Transverse colon (tissue), 4 donors: Measurements from ENCODE around the gene TIMD4. TPM values are rescaled to one million over a fixed set of nuclear protein-coding genes. Genes with fewer than 3 reads are reported as not detected.

Source experiments
- DNase-seq: peaks from one replicate; pipeline ENCODE4 v3.0.0-alpha.2; 2019
- H3K27ac ChIP-seq, 4 donors: fragments of 200-600 bp; sonication (generic); 2 replicates each; pipeline ENCODE4 v1.5.1; 2016 to 2018; ENCODE audit warnings: inconsistent platforms in 4 of 4
- H3K27me3 ChIP-seq: fragments of 200-600 bp; sonication (generic); 2 replicates; pipeline ENCODE4 v1.5.1; 2017; ENCODE audit warnings: inconsistent platforms
- H3K36me3 ChIP-seq, 4 donors: fragments of 200-600 bp; sonication (generic); 2 replicates each; pipeline ENCODE4 v1.5.1; 2017 to 2019; ENCODE audit warnings: inconsistent platforms in 4 of 4
- H3K4me1 ChIP-seq, 4 donors: fragments of 200-600 bp; sonication (generic); 2 replicates each; pipeline ENCODE4 v1.5.1; 2017 to 2020; ENCODE audit warnings: inconsistent platforms in 4 of 4
- H3K4me3 ChIP-seq, 4 donors: fragments of 200-600 bp; sonication (generic); 1 replicate in 1 of 4; 2 replicates in 3 of 4; pipeline versions ENCODE4 v1.5.1 to v1.6.1; 2017 to 2019; ENCODE audit warnings: inconsistent platforms in 4 of 4
- H3K9me3 ChIP-seq, 2 donors: fragments of 200-600 bp; sonication (generic); 2 replicates each; pipeline ENCODE4 v1.5.1; 2017 to 2019; ENCODE audit warnings: inconsistent platforms in 2 of 2
- EP300 ChIP-seq: sonication (generic); formaldehyde crosslinking; IDR thresholded peaks from one replicate; pipeline ENCODE4 v1.6.1; 2017; ENCODE audit warnings: antibody characterized with exemption, low read depth
- POLR2A ChIP-seq: fragments of 450-650 bp; IDR thresholded peaks from one replicate; pipeline ENCODE4 v1.6.1; 2016; ENCODE audit warnings: antibody characterized with exemption, mild to moderate bottlenecking, moderate library complexity
- POLR2AphosphoS5 ChIP-seq, 3 donors: sonication (generic); formaldehyde crosslinking; IDR thresholded peaks; one replicate each; pipeline ENCODE4 v1.6.1; 2016; ENCODE audit warnings: antibody characterized with exemption in 3 of 3
- WGBS, 2 donors: methylation state at CpG; one replicate each; pipeline ENCODE4 v1.1.5; 2018; ENCODE audit warnings: low coverage in 1 of 2; 5-methylcytosine and 5-hydroxymethylcytosine counted together
- in situ Hi-C, 4 donors: fragments of 200-750 bp; cut with MboI; loops; one replicate each; pipeline versions ENCODE4 v1.15.0 to v1.15.1; 2017; ENCODE audit warnings: low sequenced_read_pairs in 3 of 4, low pct_ligation_motif_present in 1 of 4, low pct_unique_long_range_greater_than_20kb in 1 of 4
- intact Hi-C: fragments of 100-400 bp; cut with DNase I; formaldehyde crosslinking; loops from one replicate; pipeline ENCODE4 v1.15.1; 2023; ENCODE audit warnings: low total_unique reads
- total RNA-seq, 4 donors: library from RNA; depleted of rRNA; stranded (reverse); fragments of >200 nt; gene quantifications; one replicate each; pipeline ENCODE4 v1.1.0, GENCODE V29; 2016
- TF ChIP-seq, protein P1 (sequence below), 5 experiments: fragments of 200-600 bp in 3 of 5; fragments of 450-650 bp in 2 of 5; sonication (generic) in 3 of 5; IDR thresholded peaks; 1 replicate in 2 of 5; 2 replicates in 3 of 5; pipeline ENCODE4 v1.5.1; 2016 to 2017; ENCODE audit warnings: antibody characterized with exemption in 5 of 5, inconsistent platforms in 3 of 5, mild to moderate bottlenecking in 2 of 5, moderate library complexity in 1 of 5

The TIMD4 gene
- total RNA-seq, 4 donors from 2014 or later: 1.4 to 3.0 (median 2.3) TPM

DNA sequence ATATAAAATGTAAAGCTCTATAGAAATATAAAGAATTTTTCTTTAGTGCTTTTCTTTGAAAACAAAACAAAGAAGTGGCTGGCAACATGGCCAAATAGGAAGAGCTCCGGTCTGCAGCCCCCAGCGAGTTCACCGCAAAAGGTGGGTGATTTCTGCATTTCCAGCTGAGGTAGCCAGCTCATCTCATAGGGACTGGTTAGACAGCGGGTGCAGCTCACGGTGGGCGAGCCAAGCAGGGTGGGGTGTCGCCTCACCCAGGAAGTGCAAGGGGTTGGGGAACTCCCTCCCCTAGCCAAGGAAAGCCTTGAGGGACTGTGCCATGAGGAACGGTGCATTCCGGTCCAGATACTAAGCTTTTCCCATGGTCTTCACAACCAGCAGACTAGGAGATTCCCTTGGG, 21.0 kb upstream of the TIMD4 start:
- Histone ChIP-seq H3K27me3 (no peaks in the 10 kb centered on the region), H3K4me1 (no peaks in the 10 kb centered on the region), H3K36me3 (no peaks in the 10 kb centered on the region), H3K27ac (no peak overlapping the region), H3K9me3 (no peaks in the 10 kb centered on the region), H3K4me3 (no peak overlapping the region)
- in situ Hi-C loops (no loop called here), intact Hi-C loops (no loop called here)
- DNase-seq: no peak
- TF ChIP-seq, protein P1, sequence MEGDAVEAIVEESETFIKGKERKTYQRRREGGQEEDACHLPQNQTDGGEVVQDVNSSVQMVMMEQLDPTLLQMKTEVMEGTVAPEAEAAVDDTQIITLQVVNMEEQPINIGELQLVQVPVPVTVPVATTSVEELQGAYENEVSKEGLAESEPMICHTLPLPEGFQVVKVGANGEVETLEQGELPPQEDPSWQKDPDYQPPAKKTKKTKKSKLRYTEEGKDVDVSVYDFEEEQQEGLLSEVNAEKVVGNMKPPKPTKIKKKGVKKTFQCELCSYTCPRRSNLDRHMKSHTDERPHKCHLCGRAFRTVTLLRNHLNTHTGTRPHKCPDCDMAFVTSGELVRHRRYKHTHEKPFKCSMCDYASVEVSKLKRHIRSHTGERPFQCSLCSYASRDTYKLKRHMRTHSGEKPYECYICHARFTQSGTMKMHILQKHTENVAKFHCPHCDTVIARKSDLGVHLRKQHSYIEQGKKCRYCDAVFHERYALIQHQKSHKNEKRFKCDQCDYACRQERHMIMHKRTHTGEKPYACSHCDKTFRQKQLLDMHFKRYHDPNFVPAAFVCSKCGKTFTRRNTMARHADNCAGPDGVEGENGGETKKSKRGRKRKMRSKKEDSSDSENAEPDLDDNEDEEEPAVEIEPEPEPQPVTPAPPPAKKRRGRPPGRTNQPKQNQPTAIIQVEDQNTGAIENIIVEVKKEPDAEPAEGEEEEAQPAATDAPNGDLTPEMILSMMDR (IDR thresholded peaks at IDR 0.05): no peak
- TF ChIP-seq POLR2AphosphoS5 (IDR thresholded peaks at IDR 0.05) (no peak), EP300 (no peak), POLR2A (no peak)
- WGBS, 2 donors: 82 to 100% methylated on average over 3 to 9 of the region's 9 CpGs

DNA sequence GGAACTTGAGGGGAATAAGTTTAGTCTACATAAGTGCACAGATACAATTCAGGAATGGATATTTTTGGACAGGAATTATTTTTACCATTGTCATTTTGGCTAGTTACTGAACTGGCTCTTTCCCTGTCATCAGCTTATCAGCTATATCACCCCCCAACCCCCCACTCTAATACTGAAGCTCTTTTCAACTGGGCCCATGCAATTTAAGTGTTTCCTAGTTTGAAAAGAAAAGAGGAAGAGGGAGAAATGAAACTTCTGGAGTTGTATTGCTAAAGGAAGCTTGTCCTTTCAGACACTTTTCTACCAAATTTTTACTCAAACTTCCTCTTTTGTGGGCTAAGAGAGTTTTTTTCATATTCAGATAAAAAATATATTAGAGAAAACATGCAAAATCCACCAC, 18.5 kb upstream of the TIMD4 start:
- no peak overlapping the region for H3K4me3 ChIP-seq
- no peaks in the 10 kb centered on the region for H3K36me3 ChIP-seq
- H3K27me3 ChIP-seq: no peaks in the 10 kb centered on the region
- H3K27ac ChIP-seq: no peak overlapping the region
- intact Hi-C loops: no loop called here
- no peaks in the 10 kb centered on the region for H3K9me3 ChIP-seq
- in situ Hi-C loops: no loop called here
- TF ChIP-seq POLR2A (no peak), POLR2AphosphoS5 (IDR thresholded peaks at IDR 0.05) (no peak), EP300 (no peak)
- TF ChIP-seq, protein P1 (IDR thresholded peaks at IDR 0.05): no peak
- no peak for DNase-seq
- no peaks in the 10 kb centered on the region for H3K4me1 ChIP-seq

DNA sequence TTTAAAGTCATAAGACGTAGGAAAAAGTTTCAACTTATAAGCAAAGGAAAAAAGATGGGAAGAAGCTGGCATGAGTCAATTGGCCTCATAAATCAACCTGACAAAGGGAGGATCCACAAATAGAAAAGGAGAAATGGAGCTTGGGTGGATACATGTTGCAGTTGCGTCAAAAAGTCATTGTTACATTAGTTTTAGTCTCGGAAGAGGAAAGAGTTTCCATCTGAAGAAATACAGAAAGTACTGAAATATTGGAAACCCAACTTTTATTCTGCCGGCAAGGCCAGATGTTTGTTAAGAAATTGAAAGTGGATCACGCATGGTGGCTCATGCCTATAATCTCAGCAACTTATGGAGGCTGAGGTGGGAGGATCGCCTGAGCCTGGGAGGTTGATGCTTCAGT, 11.3 kb upstream of the TIMD4 start:
- TF ChIP-seq, protein P1 (IDR thresholded peaks at IDR 0.05): no peak
- TF ChIP-seq POLR2AphosphoS5 (IDR thresholded peaks at IDR 0.05) (no peak), POLR2A (no peak), EP300 (no peak)
- in situ Hi-C loops (no loop called here), intact Hi-C loops (no loop called here)
- no peaks in the 10 kb centered on the region for H3K4me1 ChIP-seq
- H3K4me3 ChIP-seq: no peak overlapping the region
- no peaks in the 10 kb centered on the region for H3K36me3 ChIP-seq
- H3K27me3 ChIP-seq: no peaks in the 10 kb centered on the region
- no peak for DNase-seq
- 77 to 86% methylated on average over 4 to 6 of the region's 6 CpGs for WGBS, 2 donors
- no peaks in the 10 kb centered on the region for H3K9me3 ChIP-seq
- H3K27ac ChIP-seq: no peak overlapping the region

DNA sequence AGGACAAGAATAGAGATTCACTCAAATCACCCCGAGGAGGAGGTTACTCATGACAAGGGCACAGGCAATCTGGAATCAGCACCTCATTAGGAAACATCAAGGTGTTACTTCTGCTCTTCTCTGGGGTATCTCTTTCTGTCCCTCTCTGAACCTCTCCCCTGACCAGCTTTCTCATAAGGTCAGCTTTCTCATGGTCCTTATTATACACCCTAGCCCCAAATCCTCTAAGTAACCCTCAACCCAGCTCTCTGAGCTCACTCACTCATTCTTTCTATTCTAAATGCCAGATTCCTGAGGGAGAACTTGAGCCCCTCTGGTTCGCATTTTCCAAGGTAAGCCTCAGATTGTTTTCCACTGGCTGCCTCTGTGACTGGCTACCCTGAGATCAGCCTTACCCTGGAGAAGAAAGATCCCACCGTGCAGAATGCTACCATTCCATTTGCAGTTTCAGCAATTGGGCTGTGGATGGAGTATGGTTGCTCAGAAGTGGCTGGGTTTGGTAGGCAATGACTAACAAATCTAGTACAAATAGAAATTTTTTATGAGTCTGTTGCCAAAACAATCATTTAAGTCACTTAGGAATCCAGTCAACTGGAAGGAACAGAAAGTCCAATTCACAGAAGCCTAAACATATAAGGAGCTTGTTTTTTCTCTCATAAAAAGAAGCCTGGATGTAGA, 9.0 kb upstream of the TIMD4 start:
- WGBS, 2 donors: 83 to 94% methylated on average over 2 to 3 of the region's 3 CpGs
- in situ Hi-C loops (no loop called here), intact Hi-C loops (no loop called here)
- H3K9me3 ChIP-seq: no peaks in the 10 kb centered on the region
- TF ChIP-seq POLR2AphosphoS5 (IDR thresholded peaks at IDR 0.05): no peak
- no peak for TF ChIP-seq EP300
- no peak for TF ChIP-seq POLR2A
- TF ChIP-seq, protein P1 (IDR thresholded peaks at IDR 0.05): no peak
- no peak for DNase-seq
- H3K4me1 ChIP-seq: no peaks in the 10 kb centered on the region
- no peak overlapping the region for H3K4me3 ChIP-seq
- H3K36me3 ChIP-seq: no peaks in the 10 kb centered on the region
- no peak overlapping the region for H3K27ac ChIP-seq
- no peaks in the 10 kb centered on the region for H3K27me3 ChIP-seq
